ENCODE measurements around the gene AOAH.

DNA sequence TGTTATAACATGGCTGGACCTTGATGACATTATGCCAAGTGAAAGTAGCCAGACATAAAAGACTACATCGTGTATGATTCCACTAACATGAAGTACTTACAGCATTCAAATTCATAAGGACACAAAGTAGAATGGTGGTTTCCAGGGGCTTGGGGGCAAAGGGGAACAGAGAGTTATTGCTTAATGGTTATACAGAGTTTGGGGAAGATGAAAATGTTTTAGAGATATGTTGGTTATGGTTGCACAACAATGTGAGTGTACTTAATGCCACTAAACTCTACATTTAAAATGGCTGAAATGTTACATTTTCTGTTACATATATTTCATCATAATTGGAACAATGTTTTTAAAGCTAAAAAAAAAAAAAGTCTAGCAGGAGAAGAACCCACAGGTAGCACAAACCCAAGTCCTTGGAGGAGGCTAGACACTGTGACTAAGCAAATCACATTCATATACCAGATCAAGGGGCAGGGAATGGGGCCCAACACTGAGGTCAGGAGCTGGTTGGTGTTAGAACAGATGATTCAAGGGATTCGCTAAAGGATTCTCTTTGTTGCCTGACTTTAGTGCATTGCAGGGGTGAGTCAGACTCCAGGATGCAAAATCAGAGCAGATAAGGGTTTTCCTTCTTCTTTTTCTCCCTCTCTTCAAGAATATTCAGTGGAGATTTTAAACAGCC is 25.1 kb upstream of the AOAH start:
- TF ChIP-seq ZNF3 (CRISPR knock-in tag; IDR thresholded peaks at IDR 0.05) = no peak
- TF ChIP-seq, protein P1, sequence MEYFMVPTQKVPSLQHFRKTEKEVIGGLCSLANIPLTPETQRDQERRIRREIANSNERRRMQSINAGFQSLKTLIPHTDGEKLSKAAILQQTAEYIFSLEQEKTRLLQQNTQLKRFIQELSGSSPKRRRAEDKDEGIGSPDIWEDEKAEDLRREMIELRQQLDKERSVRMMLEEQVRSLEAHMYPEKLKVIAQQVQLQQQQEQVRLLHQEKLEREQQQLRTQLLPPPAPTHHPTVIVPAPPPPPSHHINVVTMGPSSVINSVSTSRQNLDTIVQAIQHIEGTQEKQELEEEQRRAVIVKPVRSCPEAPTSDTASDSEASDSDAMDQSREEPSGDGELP (CRISPR knock-in tag; IDR thresholded peaks at IDR 0.05; ENCODE audit: borderline replicate concordance) = no peak
- no peak for TF ChIP-seq CBX1 (IDR thresholded peaks at IDR 0.05; ENCODE audit: low read depth)
- no peak for TF ChIP-seq TBL1XR1 (IDR thresholded peaks at IDR 0.05; ENCODE audit: low read length in 2 of 2)
